K562 (cell line): Measurements from ENCODE around the gene TRDMT1. TPM values are rescaled to one million over a fixed set of nuclear protein-coding genes. Genes with fewer than 3 reads are reported as not detected.

ENCODE experiments used
- ATF6 ChIP-seq: sonication (generic); formaldehyde crosslinking; IDR thresholded peaks from 2 replicates; pipeline ENCODE4 v1.4.0; 2020; ENCODE audit warnings: mild to moderate bottlenecking, missing genetic modification reagents
- BRD4 ChIP-seq: fragments of 200-600 bp; sonication (generic); IDR thresholded peaks from 2 replicates; pipeline ENCODE4 v1.6.1; 2017; ENCODE audit warnings: inconsistent platforms
- DPF2 ChIP-seq: fragments of 450-650 bp; IDR thresholded peaks from 2 replicates; pipeline ENCODE4 v1.6.1; 2016
- E2F3 ChIP-seq: fragments of 250-450 bp; sonication (Bioruptor Pico); IDR thresholded peaks from 2 replicates; pipeline ENCODE4 v1.4.0; 2020; ENCODE audit warnings: mild to moderate bottlenecking
- E2F5 ChIP-seq: sonication (generic); formaldehyde crosslinking; IDR thresholded peaks from 2 replicates; pipeline ENCODE4 v1.8.0; 2022; ENCODE audit warnings: mild to moderate bottlenecking, missing genetic modification reagents
- EHMT2 ChIP-seq: fragments of 450-650 bp; IDR thresholded peaks from 2 replicates; pipeline ENCODE4 v1.6.1; 2018; ENCODE audit warnings: antibody characterized with exemption
- FOXJ3 ChIP-seq: sonication (generic); formaldehyde crosslinking; IDR thresholded peaks from 2 replicates; pipeline ENCODE4 v1.4.0; 2020; ENCODE audit warnings: mild to moderate bottlenecking, missing genetic modification reagents
- FOXM1 ChIP-seq, 2 experiments: fragments of 450-650 bp in 1 of 2; sonication (generic) in 1 of 2; formaldehyde crosslinking in 1 of 2; IDR thresholded peaks; 2 replicates each; pipeline versions ENCODE4 v1.6.1 to v1.9.0; 2017 to 2022; ENCODE audit warnings: low read depth in 2 of 2, mild to moderate bottlenecking in 2 of 2, missing genetic modification reagents in 1 of 2, moderate library complexity in 1 of 2
- HDAC8 ChIP-seq: fragments of 450-650 bp; IDR thresholded peaks from 2 replicates; pipeline ENCODE4 v1.6.1; 2016; ENCODE audit warnings: mild to moderate bottlenecking, missing genetic modification characterization, moderate library complexity, missing compliant biosample characterization
- HMGN3 ChIP-seq: IDR thresholded peaks from 2 replicates; pipeline ENCODE4 v1.6.1; 2011; ENCODE audit warnings: borderline replicate concordance, low read depth, mild to moderate bottlenecking, mixed read lengths, low read length; ENCODE audit not compliant: insufficient read length; ENCODE audit errors: extremely low read depth
- ID3 ChIP-seq, 2 experiments: fragments of 250-450 bp in 1 of 2; fragments of 450-650 bp in 1 of 2; sonication (Bioruptor Pico) in 1 of 2; IDR thresholded peaks; 2 replicates each; pipeline versions ENCODE4 v1.6.1 to v1.8.0; 2016 to 2021; ENCODE audit warnings: mild to moderate bottlenecking in 2 of 2, moderate library complexity in 2 of 2, missing compliant biosample characterization in 1 of 2, missing genetic modification characterization in 1 of 2
- KLF16 ChIP-seq: IDR thresholded peaks from 2 replicates; pipeline ENCODE4 v1.6.1; 2016; ENCODE audit warnings: antibody characterized with exemption
- MTA2 ChIP-seq: fragments of 450-650 bp; IDR thresholded peaks from 2 replicates; pipeline ENCODE4 v1.6.1; 2016; ENCODE audit warnings: low read depth
- MTF1 ChIP-seq: fragments of 250-450 bp; sonication (Bioruptor Pico); IDR thresholded peaks from 2 replicates; pipeline ENCODE4 v1.9.0; 2021; ENCODE audit warnings: moderate library complexity, mild to moderate bottlenecking, inconsistent platforms, borderline replicate concordance
- NKRF ChIP-seq: fragments of 450-650 bp; IDR thresholded peaks from 2 replicates; pipeline ENCODE4 v1.6.1; 2016; ENCODE audit warnings: borderline replicate concordance
- POLR2AphosphoS5 ChIP-seq: IDR thresholded peaks from 2 replicates; pipeline ENCODE4 v1.6.1; 2011; ENCODE audit warnings: mild to moderate bottlenecking, low read depth, low read length, moderate library complexity; ENCODE audit not compliant: control insufficient read depth, insufficient read depth
- SOX6 ChIP-seq: fragments of 450-650 bp; IDR thresholded peaks from 2 replicates; pipeline ENCODE4 v1.6.1; 2014; ENCODE audit warnings: mild to moderate bottlenecking
- SRSF3 ChIP-seq: fragments of 200-400 bp; formaldehyde crosslinking; IDR thresholded peaks from 2 replicates; pipeline ENCODE4 v1.6.1; 2016; ENCODE audit warnings: mild to moderate bottlenecking, low read length, moderate library complexity; ENCODE audit not compliant: insufficient read depth
- TCF15 ChIP-seq: fragments of 250-450 bp; sonication (Bioruptor Pico); IDR thresholded peaks from 2 replicates; pipeline ENCODE4 v1.8.0; 2022; ENCODE audit warnings: moderate library complexity, mild to moderate bottlenecking, inconsistent platforms
- TCFL5 ChIP-seq: fragments of 250-450 bp; sonication (Bioruptor Pico); conservative IDR thresholded peaks from 2 replicates; pipeline ENCODE4 v1.6.1; 2021; ENCODE audit warnings: mild to moderate bottlenecking, moderate library complexity, matching md5 sums
- ZNF197 ChIP-seq: fragments of 200-800 bp; sonication (Bioruptor generic); IDR thresholded peaks from 2 replicates; pipeline ENCODE4 v1.6.1; 2016; ENCODE audit warnings: low read depth, missing genetic modification characterization, missing compliant biosample characterization
- ZNF584 ChIP-seq: fragments of 200-800 bp; sonication (Bioruptor generic); IDR thresholded peaks from 2 replicates; pipeline ENCODE4 v1.6.1; 2016; ENCODE audit warnings: low read depth, mild to moderate bottlenecking, missing genetic modification characterization, missing compliant biosample characterization
- ZNF644 ChIP-seq: fragments of 200-800 bp; sonication (Bioruptor generic); IDR thresholded peaks from 2 replicates; pipeline ENCODE4 v1.6.1; 2016; ENCODE audit warnings: low read depth, missing genetic modification characterization, missing compliant biosample characterization
- ZNF79 ChIP-seq: fragments of 250-450 bp; sonication (Bioruptor Pico); IDR thresholded peaks from 2 replicates; pipeline ENCODE4 v1.4.0; 2020; ENCODE audit warnings: low read depth, mild to moderate bottlenecking, moderate library complexity
- polyA plus RNA-seq, 8 experiments: library from polyadenylated mRNA; depleted of rRNA in 4 of 8; stranded (reverse) in 5 of 8; unstranded in 3 of 8; fragments of >200 nt; fragmentation: Nextera tagmentation in 2 of 8; fragmentation: Illumina TruSeq in 1 of 8; extraction: Ambion mirVana in 2 of 8; extraction: Trizol in 1 of 8; gene quantifications; 2 replicates each; pipeline versions ENCODE4 v1.2.1 to v1.2.3, GENCODE V29; 2011 to 2014; ENCODE audit warnings: inconsistent platforms in 1 of 8, missing spikeins in 1 of 8
- total RNA-seq, 7 experiments: library from RNA; depleted of rRNA in 6 of 7; stranded (reverse); fragments of >200 nt in 6 of 7; fragmentation: Illumina TruSeq in 2 of 7; extraction: Trizol in 2 of 7; gene quantifications; 2 replicates each; pipeline versions ENCODE4 v1.2.1 to v1.2.3, GENCODE V29; 2011 to 2021; ENCODE audit warnings: low replicate concordance in 1 of 7

Gene TRDMT1
- total and polyA plus RNA-seq, 9 of the 15 experiments (the other 6 are each of a cell fraction or from before 2014, with no cell fraction given): 5.4 to 12.6 (median 9.3) TPM

- TF ChIP-seq BRD4: no peak
- no peak for TF ChIP-seq ZNF644 (tag)
- TF ChIP-seq ATF6 (CRISPR knock-in tag): no peak
- TF ChIP-seq EHMT2: no peak
- TF ChIP-seq SOX6: peak; percentile 61; the same call in 1 of the 2 replicates
- TF ChIP-seq MTF1 (CRISPR knock-in tag): no peak
- TF ChIP-seq ZNF79 (CRISPR knock-in tag): no peak
- TF ChIP-seq SRSF3: no peak
- TF ChIP-seq E2F3 (CRISPR knock-in tag): no peak
- TF ChIP-seq FOXM1 (IDR thresholded peaks at IDR 0.05; ENCODE audit: low read depth): 0 out of 2 replicates have a peak, but pooled peaks have one; percentile 21
- no peak for TF ChIP-seq FOXM1 (CRISPR knock-in tag; IDR thresholded peaks at IDR 0.05; ENCODE audit: low read depth)
- TF ChIP-seq ZNF584: no peak
- no peak for TF ChIP-seq TCFL5 (CRISPR knock-in tag)
- TF ChIP-seq MTA2: peak; percentile 58
- peak; percentile 43; the same call in 1 of the 2 replicates for TF ChIP-seq POLR2AphosphoS5
- no peak for TF ChIP-seq ID3 (CRISPR knock-in tag; IDR thresholded peaks at IDR 0.05)
- no peak for TF ChIP-seq ID3 (tag; IDR thresholded peaks at IDR 0.05)
- TF ChIP-seq E2F5 (CRISPR knock-in tag): no peak
- TF ChIP-seq DPF2: peak; percentile 66
- TF ChIP-seq ZNF197 (CRISPR knock-in tag): no peak
- TF ChIP-seq NKRF: no peak
- no peak for TF ChIP-seq TCF15 (CRISPR knock-in tag)
- no peak for TF ChIP-seq HDAC8 (tag)
- no peak for TF ChIP-seq HMGN3
- TF ChIP-seq FOXJ3: no peak
- no peak for TF ChIP-seq KLF16
Measured at GRCh38 chr10:17196573-17196972, 4.9 kb downstream of the TRDMT1 start (continued).
